Endothelial cell (in vitro differentiated cells): ENCODE results near the gene FAM162B. TPM values are rescaled to one million over a fixed set of nuclear protein-coding genes. Genes with fewer than 3 reads are reported as not detected.

Experiments used
- DNase-seq: peaks from one replicate; pipeline ENCODE4 v3.0.0; 2021; ENCODE audit warnings: low spot score
- H3K27ac Mint-ChIP-seq: one replicate; pipeline ENCODE4 v1.8.0; 2021; ENCODE audit warnings: mixed read lengths, inconsistent platforms; ENCODE audit not compliant: unreplicated experiment
- H3K27me3 Mint-ChIP-seq: one replicate; pipeline ENCODE4 v1.8.0; 2021; ENCODE audit warnings: mild to moderate bottlenecking, moderate library complexity, mixed read lengths, inconsistent platforms; ENCODE audit not compliant: unreplicated experiment
- H3K36me3 Mint-ChIP-seq: one replicate; pipeline ENCODE4 v1.8.0; 2021; ENCODE audit warnings: mild to moderate bottlenecking, low read depth, mixed read lengths, inconsistent platforms; ENCODE audit not compliant: unreplicated experiment
- H3K4me1 Mint-ChIP-seq: one replicate; pipeline ENCODE4 v1.8.0; 2021; ENCODE audit warnings: mild to moderate bottlenecking, mixed read lengths, inconsistent platforms; ENCODE audit not compliant: unreplicated experiment
- H3K4me3 Mint-ChIP-seq: one replicate; pipeline ENCODE4 v1.8.0; 2021; ENCODE audit warnings: mild to moderate bottlenecking, mixed read lengths, inconsistent platforms; ENCODE audit not compliant: unreplicated experiment
- H3K9me3 Mint-ChIP-seq: one replicate; pipeline ENCODE4 v1.8.0; 2021; ENCODE audit warnings: mixed read lengths, inconsistent platforms; ENCODE audit not compliant: unreplicated experiment
- CTCF ChIP-seq: fragments of 200-600 bp; sonication (generic); IDR thresholded peaks from one replicate; pipeline ENCODE4 v1.5.0; 2021; ENCODE audit warnings: antibody characterized with exemption; ENCODE audit not compliant: unreplicated experiment
- total RNA-seq: library from RNA; stranded (reverse); fragmentation: NEBNext Ultra II Directional; extraction: Animal tissue kit (Norgen Biotek cat#: 25700); gene quantifications from one replicate; pipeline ENCODE4 v1.2.1, GENCODE V29; 2021; ENCODE audit not compliant: unreplicated experiment

FAM162B gene
- total RNA-seq, 1 donor from 2014 or later, result 1.5 TPM

- DNase-seq, result no peak
- H3K36me3 Mint-ChIP-seq, result peaks cover 8% of the 10 kb centered on the region
- no peak for TF ChIP-seq CTCF
- H3K4me1 Mint-ChIP-seq, result peaks cover 8% of the 10 kb centered on the region
- H3K27ac Mint-ChIP-seq, result no peak overlapping the region
- H3K9me3 Mint-ChIP-seq, result no peaks in the 10 kb centered on the region
- H3K27me3 Mint-ChIP-seq, result peaks cover 7% of the 10 kb centered on the region
- H3K4me3 Mint-ChIP-seq, result no peak overlapping the region
Observed at GRCh38 chr6:116767715-116768114, 2.2 kb upstream of the FAM162B start.

DNA sequence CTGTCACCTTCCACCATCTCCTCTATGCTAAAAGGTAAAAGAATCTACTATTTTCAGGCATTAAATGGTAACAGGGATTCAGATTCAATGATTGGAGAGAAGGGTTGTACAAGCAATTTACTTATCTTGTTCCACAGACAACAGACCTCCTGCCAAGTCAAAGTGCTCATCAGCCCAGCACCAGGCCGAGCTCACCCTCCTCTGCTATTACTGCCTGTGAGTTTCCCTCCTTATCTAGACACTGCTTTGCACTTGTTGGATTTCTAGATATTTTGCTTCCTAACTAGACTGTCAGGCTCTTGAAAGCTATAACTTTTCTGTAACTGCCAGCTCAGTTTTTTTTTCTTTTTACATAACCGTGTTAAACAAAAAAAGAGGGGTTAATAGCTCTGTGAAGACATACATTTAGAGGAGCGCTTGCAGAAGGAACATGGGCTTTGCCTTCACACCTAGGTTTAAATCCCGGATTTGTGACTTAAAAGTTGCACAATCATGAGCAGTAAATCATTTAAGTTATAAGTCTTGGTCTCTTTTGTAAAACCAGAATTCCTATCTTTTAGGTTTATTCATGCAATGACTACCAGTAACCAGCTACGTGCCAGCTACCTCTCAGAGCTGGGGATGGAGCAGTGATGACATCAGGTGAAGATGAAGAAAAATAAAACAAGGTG, 1.1 kb upstream of the FAM162B start:
- Mint-ChIP-seq H3K9me3 (no peaks in the 10 kb centered on the region), H3K4me1 (peaks cover 8% of the 10 kb centered on the region), H3K27ac (peak overlapping the region; percentile 6), H3K27me3 (peaks cover 7% of the 10 kb centered on the region), H3K4me3 (peak overlapping the region; percentile 87), H3K36me3 (peaks cover 8% of the 10 kb centered on the region)
- no peak for TF ChIP-seq CTCF
- DNase-seq, result no peak

DNA sequence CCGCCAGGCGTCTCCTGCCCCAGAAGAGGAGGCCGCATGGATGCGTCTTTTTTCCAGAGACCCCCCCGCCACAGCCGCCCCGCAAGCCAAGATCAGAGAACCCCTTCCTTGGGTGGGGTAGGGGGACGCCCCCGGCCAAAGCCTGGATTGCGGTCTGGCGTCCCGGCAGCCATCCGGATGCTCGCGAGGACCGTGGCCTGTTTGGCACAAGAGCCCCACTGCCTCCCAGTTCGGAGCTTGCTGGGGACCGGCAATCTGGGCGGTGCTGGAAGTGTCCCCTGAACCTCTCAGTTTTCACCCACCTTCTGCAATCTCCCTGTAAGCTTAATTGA, 924 bp downstream of the FAM162B start:
- Mint-ChIP-seq H3K9me3 (no peaks in the 10 kb centered on the region), H3K4me1 (peaks cover 8% of the 10 kb centered on the region), H3K27ac (no peak overlapping the region), H3K27me3 (peaks cover 7% of the 10 kb centered on the region), H3K36me3 (peaks cover 8% of the 10 kb centered on the region), H3K4me3 (peak overlapping the region; percentile 75)
- no peak for DNase-seq
- no peak for TF ChIP-seq CTCF

DNA sequence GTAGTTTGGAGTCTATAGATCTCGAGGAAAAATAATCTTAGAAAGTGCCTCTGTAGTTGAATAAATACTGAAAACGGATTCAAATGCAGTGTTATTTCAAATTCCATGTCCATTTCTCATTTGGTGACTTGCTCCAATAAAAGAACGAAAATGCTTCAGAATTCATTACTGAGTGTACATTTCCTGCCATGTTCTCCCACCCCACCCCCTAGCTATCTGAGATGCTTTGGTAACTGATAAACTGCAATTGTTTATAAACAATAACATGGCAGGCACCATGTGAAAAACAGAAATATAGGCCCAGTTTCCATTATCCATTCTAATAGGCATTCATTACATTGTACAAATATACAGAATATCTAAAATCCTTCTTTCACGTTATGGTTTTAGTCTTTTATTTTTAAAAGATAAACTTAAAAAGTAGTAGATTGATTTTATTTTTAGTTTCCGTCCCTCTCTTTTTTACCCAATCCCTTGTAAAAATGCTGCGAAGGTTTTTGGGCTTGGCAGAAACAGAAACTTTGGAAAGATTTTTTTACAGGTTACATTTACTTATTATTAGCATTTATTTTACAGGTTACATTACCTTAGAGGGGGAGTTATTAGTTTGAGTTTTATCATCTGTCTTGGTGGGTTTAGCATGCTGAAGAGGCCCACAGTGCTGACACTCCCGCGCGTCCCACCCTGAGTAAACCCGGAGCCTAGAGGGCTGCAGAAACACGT, 1.5 kb downstream of the FAM162B start:
- Mint-ChIP-seq H3K4me3 (peak overlapping the region; percentile 75), H3K27ac (no peak overlapping the region), H3K9me3 (no peaks in the 10 kb centered on the region), H3K36me3 (peaks cover 8% of the 10 kb centered on the region), H3K27me3 (peaks cover 7% of the 10 kb centered on the region), H3K4me1 (peaks cover 8% of the 10 kb centered on the region)
- no peak for DNase-seq
- no peak for TF ChIP-seq CTCF

DNA sequence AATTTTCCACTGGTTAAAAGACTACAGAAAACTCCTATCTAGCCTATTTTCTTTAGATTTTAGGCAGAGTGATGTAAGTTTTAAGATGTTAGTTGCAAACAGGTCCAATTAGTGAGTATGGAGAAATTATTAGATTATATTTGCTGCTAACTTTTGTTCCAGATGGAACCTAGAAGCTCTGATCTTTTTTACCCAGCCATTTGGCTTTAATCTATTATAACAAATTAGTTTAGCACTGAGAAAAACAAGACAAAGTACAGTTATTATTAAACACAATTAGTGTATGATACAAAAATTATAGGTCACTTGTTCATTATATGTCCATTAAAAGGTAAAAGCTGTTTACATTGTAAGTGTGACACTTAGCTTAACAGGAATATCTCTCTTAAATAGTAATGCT, 2.5 kb downstream of the FAM162B start:
- TF ChIP-seq CTCF, result no peak
- Mint-ChIP-seq H3K27me3 (peaks cover 7% of the 10 kb centered on the region), H3K27ac (no peak overlapping the region), H3K4me1 (peaks cover 6% of the 10 kb centered on the region), H3K4me3 (no peak overlapping the region), H3K9me3 (no peaks in the 10 kb centered on the region), H3K36me3 (peaks cover 8% of the 10 kb centered on the region)
- no peak for DNase-seq
